Measurements from ENCODE around the gene SGCA. TPM values are rescaled to one million over a fixed set of nuclear protein-coding genes. Genes with fewer than 3 reads are reported as not detected.
A peak's percentile ranks its signal among the peaks of the same experiment; 100 is the strongest.

Gene SGCA
- total and polyA plus RNA-seq, 8 donors: 3.2 to 18.5 (median 5.6) TPM

DNA sequence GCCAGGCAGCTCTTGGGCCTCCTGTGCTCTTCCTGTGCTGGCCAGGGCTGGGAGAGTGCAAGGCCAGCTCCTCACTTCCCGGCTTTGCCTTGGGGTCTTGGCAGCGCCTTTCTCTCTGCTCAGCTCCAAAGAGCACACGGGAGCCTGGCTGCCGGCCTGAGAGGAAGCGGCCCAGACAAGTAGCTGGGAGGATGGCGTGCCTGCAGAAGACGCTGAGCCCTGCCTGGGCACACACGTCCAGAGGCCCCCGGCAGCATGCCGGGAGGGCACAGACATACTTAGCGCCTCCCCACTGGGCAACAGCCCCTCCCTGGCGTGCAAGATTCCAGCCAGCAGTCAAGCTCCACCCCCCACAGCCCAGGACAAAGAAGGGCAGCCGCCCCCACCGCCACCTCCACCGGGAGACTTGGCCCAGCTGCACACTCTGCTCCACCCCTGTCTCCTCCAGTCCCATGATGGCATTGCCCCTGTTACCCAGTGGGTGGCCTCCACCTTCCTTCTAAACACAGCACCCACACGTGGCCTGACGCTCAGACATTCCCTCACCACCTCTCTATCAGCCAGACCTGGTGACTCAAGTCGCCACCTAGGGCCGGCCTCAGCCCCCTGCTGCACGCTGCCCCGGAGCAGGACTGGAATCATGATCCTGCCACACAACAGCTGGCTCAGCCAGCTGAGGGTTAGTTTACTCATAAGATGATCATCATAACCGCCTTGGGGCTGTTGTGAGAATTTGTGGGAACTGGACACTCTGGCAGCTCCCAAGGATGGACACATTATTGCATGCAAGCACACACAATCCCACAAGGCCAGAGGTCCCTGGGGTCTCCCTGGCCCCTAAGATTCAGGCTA lies 12.4 kb downstream of the SGCA start:
- intact Hi-C loops (cut with DNase I): no loop called here
- Histone ChIP-seq H3K36me3 (no peaks in the 10 kb centered on the region), H3K27ac (peak overlapping the region; percentile 57 to 82), H3K4me3 (peak overlapping the region in 1 of 2 donors; percentile 9), H3K27me3 (no peaks in the 10 kb centered on the region), H3K9me3 (no peaks in the 10 kb centered on the region), H3K4me1 (peaks cover 11 to 27% of the 10 kb centered on the region in 2 donors)
- peak; percentile 88 for ATAC-seq
- DNase-seq: peak; percentile 49 to 91 (median 74)
- TF ChIP-seq, protein P1, sequence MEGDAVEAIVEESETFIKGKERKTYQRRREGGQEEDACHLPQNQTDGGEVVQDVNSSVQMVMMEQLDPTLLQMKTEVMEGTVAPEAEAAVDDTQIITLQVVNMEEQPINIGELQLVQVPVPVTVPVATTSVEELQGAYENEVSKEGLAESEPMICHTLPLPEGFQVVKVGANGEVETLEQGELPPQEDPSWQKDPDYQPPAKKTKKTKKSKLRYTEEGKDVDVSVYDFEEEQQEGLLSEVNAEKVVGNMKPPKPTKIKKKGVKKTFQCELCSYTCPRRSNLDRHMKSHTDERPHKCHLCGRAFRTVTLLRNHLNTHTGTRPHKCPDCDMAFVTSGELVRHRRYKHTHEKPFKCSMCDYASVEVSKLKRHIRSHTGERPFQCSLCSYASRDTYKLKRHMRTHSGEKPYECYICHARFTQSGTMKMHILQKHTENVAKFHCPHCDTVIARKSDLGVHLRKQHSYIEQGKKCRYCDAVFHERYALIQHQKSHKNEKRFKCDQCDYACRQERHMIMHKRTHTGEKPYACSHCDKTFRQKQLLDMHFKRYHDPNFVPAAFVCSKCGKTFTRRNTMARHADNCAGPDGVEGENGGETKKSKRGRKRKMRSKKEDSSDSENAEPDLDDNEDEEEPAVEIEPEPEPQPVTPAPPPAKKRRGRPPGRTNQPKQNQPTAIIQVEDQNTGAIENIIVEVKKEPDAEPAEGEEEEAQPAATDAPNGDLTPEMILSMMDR (IDR thresholded peaks at IDR 0.05): peak in 1 of 2 donors; percentile 31

DNA sequence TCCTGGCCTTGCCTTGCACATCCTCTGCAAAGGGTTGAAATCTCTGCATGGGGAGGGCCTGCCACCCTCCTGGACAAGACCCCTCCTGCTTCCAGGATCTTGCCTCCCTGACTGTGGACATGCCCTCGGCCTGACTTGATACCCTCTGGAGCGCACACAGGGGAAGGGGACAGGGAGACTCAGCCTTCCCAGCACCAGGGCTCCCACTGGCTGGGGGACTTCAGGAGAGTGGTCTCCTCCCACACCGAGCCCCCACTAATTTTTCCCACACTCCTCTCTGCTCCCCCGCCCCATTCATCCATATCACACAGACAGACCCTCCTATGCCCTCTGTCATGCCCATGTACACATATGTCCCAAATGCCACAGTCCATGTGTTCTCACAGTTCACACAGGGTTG lies 14.3 kb downstream of the SGCA start:
- ATAC-seq (no peak), DNase-seq (peak in 1 of 4 donors; percentile 37)
- intact Hi-C loops (cut with DNase I): no loop called here
- Histone ChIP-seq H3K4me1 (peaks cover 11 to 45% of the 10 kb centered on the region in 2 donors), H3K27me3 (no peaks in the 10 kb centered on the region), H3K4me3 (no peak overlapping the region), H3K36me3 (no peaks in the 10 kb centered on the region), H3K27ac (no peak overlapping the region), H3K9me3 (no peaks in the 10 kb centered on the region)
- TF ChIP-seq, protein P1 (IDR thresholded peaks at IDR 0.05): no peak

DNA sequence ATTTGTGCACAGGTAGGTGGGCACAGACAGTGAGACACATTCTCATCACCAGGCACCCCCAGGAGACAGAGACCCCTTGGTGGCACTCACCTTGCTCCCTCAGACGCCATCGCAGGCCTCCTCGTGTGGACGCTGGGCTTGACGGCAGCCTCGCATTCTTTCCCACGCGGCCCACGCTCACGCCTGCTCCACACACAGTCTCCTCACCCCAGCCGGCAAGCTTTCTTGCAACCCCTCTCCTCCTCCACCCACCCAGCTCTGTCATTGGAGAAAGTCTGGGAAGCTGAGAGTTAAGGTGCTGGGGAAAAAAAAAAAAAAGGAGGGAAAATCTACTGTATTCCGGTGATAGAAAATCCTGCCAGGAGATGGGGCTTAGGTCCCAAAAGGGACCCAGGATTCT lies 14.8 kb downstream of the SGCA start:
- Histone ChIP-seq H3K4me1 (peaks cover 11 to 45% of the 10 kb centered on the region in 2 donors), H3K27me3 (no peaks in the 10 kb centered on the region), H3K36me3 (peaks cover 0 to 3% of the 10 kb centered on the region in 2 donors), H3K9me3 (no peaks in the 10 kb centered on the region), H3K27ac (no peak overlapping the region), H3K4me3 (no peak overlapping the region)
- TF ChIP-seq, protein P1 (IDR thresholded peaks at IDR 0.05): no peak
- intact Hi-C loops (cut with DNase I): no loop called here
- DNase-seq (no peak), ATAC-seq (no peak)

GRCh38 chr17:50181144-50181543 lies 15.3 kb downstream of the SGCA start:
- Histone ChIP-seq H3K4me1 (peaks cover 11 to 45% of the 10 kb centered on the region in 2 donors), H3K36me3 (peaks cover 0 to 8% of the 10 kb centered on the region in 2 donors), H3K4me3 (no peak overlapping the region), H3K27me3 (no peaks in the 10 kb centered on the region), H3K9me3 (no peaks in the 10 kb centered on the region), H3K27ac (no peak overlapping the region)
- TF ChIP-seq, protein P1 (IDR thresholded peaks at IDR 0.05): no peak
- no peak for ATAC-seq
- intact Hi-C loops (cut with DNase I): no loop called here
- DNase-seq: peak in 1 of 4 donors; percentile 55

Measured in left lung (tissue), 10 donors.